Measurements from ENCODE around the gene AHDC1.
"Not testable (repeated sequence)": the region's sequence is repeated elsewhere in the genome, so short reads cannot be mapped to it uniquely, and the experiment has no call there.

The AHDC1 gene

DNA sequence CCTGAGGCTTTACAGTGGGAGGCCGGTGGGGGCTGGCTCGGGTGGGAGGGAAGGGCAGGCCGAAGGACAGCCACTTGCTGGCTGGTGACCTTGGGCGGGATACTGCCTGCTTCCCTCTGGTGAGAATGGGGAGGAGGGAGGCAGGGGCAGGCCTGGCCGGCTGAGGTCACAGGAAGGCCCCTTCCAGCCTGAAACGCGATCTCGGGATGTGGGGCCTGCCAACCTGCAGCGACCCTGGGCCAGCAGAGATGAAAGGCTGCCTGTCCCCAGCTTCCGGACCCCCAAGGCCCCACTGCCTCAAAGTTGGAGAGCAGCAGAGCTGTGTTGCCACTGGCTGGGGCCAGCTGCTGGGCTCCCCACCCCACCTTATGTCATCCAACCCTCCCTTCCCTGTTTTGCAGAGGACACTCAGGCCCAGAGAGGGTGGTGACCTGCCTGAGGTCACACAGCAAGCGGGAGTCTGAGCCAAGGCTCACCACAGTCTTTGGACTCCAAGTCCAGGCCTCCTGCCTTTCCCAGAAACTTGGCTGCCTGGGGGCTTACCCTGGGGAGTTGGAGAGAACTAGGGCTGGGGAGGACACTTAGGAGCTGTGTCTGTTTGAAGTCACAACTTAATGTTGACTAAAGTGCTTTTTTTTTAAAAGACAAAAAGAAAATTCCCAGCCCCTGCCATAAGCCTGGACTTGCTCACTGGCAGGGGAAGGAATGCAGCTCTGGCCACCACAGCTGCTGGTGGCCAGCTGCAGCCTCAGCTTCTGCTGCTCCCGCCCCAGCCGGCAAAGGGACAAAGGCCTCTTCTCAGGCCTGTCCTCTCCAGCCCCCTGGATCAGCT, 99.1 kb downstream of the AHDC1 start:
- DNase-seq (ENCODE audit: low spot score), result no peak
- TF ChIP-seq, protein P1, sequence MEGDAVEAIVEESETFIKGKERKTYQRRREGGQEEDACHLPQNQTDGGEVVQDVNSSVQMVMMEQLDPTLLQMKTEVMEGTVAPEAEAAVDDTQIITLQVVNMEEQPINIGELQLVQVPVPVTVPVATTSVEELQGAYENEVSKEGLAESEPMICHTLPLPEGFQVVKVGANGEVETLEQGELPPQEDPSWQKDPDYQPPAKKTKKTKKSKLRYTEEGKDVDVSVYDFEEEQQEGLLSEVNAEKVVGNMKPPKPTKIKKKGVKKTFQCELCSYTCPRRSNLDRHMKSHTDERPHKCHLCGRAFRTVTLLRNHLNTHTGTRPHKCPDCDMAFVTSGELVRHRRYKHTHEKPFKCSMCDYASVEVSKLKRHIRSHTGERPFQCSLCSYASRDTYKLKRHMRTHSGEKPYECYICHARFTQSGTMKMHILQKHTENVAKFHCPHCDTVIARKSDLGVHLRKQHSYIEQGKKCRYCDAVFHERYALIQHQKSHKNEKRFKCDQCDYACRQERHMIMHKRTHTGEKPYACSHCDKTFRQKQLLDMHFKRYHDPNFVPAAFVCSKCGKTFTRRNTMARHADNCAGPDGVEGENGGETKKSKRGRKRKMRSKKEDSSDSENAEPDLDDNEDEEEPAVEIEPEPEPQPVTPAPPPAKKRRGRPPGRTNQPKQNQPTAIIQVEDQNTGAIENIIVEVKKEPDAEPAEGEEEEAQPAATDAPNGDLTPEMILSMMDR (IDR thresholded peaks at IDR 0.05; ENCODE audit: extremely low read depth, missing control alignments), result no peak

DNA sequence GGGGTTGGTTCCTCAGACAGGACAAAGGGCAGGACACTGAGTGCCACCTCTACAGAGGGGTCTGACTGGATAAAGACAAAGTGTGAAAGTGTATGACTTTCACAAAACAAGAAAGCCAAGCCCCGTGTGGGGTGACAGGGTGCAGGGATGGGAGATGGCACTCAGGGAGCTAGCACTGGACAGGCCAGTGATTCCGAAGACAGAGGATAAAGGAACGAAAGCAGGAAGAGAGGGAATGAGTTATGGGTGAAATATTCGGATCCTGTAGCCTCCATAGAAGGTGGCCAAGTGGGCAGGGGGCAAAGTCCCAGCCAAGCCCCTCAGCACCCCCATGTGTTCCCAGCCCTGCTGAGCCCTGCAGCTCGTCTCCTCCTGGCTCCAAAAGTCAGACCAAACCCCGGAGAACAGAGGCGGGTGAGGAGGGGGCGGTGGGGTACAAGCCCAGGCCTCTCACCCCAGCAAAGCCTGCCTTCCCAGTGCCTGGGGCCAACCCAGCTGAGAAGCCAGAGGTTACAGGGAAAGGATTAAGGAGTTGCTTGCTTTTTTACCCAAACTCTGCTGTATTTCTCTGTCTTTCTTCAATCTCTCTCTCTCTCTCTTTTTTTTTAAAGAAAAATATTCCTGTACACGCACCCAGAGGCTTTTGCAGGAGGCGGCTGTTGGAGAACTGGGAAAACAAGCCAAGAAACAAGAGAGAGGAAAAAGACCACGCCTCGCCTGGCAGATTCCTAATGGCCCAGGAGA, 99.9 kb downstream of the AHDC1 start:
- TF ChIP-seq, protein P1 (IDR thresholded peaks at IDR 0.05; ENCODE audit: extremely low read depth, missing control alignments), result no peak
- no peak for DNase-seq (ENCODE audit: low spot score)

DNA sequence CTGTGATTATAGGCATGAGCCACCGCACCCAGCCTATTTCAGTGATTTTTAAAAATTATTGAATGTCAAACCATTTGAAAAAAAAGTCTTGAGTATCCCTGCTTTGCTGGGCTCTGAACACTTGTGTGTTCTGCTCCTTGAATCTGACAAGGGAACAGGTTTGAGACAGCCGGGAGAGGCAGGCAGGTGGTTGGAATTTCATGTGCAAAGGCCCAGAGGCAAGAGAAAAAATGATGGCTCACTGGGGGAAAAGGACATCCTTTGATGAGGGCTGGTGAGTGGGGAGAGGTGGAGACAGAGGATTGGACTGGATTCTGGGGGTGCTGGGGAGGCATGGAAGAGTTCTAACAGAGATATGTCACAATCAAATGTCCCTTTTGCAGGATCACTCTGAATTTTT, 100.9 kb downstream of the AHDC1 start:
- TF ChIP-seq, protein P1 (IDR thresholded peaks at IDR 0.05; ENCODE audit: extremely low read depth, missing control alignments), result no peak
- no peak for DNase-seq (ENCODE audit: low spot score)

DNA sequence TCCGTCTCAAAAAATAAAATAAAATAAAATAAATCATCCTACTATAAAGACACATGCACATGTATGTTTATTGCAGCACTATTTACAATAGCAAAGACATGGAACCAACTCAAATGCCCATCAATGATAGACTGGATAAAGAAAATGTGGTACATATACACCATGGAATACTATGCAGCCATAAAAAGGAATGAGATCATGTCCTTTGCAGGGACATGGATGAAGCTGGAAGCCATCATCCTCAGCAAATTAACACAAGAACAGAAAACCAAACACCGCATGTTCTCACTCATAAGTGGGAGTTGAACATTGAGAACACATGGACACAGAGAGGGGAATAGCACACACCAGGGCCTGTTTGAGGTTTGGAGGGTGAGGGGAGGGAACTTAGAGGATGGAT, 102.8 kb downstream of the AHDC1 start:
- DNase-seq (ENCODE audit: low spot score), result not testable (repeated sequence)

DNA sequence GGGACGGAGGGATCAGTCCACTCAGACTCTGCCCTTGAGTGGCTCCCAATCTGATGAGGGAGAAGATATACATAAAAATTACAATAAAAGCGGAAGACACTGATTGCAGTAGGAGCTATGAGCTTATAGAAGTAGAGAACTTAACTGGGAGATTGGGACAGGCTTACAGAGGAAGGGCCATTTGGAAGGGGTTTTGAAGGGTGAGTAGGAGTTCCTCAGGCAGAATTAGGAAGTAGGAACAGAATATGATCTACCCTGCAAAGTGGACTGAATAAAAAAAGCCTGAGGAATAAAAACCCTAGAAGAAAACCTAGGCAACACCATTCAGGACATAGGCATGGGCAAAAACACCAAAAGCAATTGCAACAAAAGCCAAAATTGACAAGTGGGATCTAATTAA, 104.8 kb downstream of the AHDC1 start:
- DNase-seq (ENCODE audit: low spot score), result no peak
- TF ChIP-seq, protein P1 (IDR thresholded peaks at IDR 0.05; ENCODE audit: extremely low read depth, missing control alignments), result no peak

DNA sequence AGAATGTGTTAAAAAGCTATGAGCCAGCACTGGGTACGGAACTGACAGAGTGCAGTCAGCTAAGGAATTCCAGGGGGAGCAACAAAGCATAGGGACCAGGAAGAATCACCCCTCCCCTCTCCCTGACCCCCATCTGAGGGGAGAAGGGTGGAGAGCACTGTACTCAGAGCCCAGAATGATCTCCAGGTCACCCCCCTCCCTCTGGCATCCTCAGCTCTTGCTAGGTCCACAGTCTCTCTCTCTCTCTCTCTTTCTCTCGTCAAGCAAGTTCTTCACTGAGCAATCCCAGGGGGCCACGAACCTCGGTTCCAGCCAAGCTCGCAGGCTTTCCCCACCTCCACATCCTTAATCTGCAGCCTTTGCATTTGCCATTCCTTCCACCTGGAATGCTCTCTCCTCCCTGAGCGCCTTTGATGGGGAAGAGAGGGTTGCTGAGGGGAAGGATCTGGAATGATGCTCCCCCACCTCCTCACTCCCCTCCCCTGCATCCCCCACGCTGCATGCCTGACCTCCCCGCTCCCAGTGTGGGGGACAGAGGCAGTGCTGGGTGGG, 107.3 kb downstream of the AHDC1 start:
- no peak for DNase-seq (ENCODE audit: low spot score)
- TF ChIP-seq, protein P1 (IDR thresholded peaks at IDR 0.05; ENCODE audit: extremely low read depth, missing control alignments), result no peak

DNA sequence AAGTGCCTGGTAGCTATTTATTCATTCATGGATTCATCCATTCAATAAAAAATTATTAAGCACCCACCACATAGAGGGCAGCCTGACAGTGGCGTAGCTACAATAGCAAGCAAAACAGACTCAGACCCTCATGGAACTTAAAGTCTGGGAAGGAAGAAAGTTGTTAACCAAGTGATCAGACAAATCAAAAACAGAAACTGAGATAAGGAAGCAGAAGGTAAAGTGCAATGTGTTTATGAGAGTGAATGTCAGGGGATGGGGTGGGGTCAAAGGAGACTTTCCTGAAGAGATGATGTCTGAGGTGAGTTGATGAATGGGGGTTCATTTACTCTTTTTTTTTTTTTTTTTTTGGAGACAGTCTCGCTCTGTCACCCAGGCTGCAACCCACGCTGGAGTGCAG, 111.1 kb downstream of the AHDC1 start:
- TF ChIP-seq, protein P1 (IDR thresholded peaks at IDR 0.05; ENCODE audit: extremely low read depth, missing control alignments), result no peak

More for the DNA sequence above, 111.1 kb downstream of the AHDC1 start:
- DNase-seq (ENCODE audit: low spot score), result no peak

All from GM20000 (cell line).